Endothelial cell (in vitro differentiated cells): ENCODE results near the gene MXRA7. TPM values are rescaled to one million over a fixed set of nuclear protein-coding genes. Genes with fewer than 3 reads are reported as not detected.

Source experiments
- DNase-seq: peaks from one replicate; pipeline ENCODE4 v3.0.0; 2021; ENCODE audit warnings: low spot score
- H3K27ac Mint-ChIP-seq: one replicate; pipeline ENCODE4 v1.8.0; 2021; ENCODE audit warnings: mixed read lengths, inconsistent platforms; ENCODE audit not compliant: unreplicated experiment
- H3K27me3 Mint-ChIP-seq: one replicate; pipeline ENCODE4 v1.8.0; 2021; ENCODE audit warnings: mild to moderate bottlenecking, moderate library complexity, mixed read lengths, inconsistent platforms; ENCODE audit not compliant: unreplicated experiment
- H3K36me3 Mint-ChIP-seq: one replicate; pipeline ENCODE4 v1.8.0; 2021; ENCODE audit warnings: mild to moderate bottlenecking, low read depth, mixed read lengths, inconsistent platforms; ENCODE audit not compliant: unreplicated experiment
- H3K4me1 Mint-ChIP-seq: one replicate; pipeline ENCODE4 v1.8.0; 2021; ENCODE audit warnings: mild to moderate bottlenecking, mixed read lengths, inconsistent platforms; ENCODE audit not compliant: unreplicated experiment
- H3K4me3 Mint-ChIP-seq: one replicate; pipeline ENCODE4 v1.8.0; 2021; ENCODE audit warnings: mild to moderate bottlenecking, mixed read lengths, inconsistent platforms; ENCODE audit not compliant: unreplicated experiment
- H3K9me3 Mint-ChIP-seq: one replicate; pipeline ENCODE4 v1.8.0; 2021; ENCODE audit warnings: mixed read lengths, inconsistent platforms; ENCODE audit not compliant: unreplicated experiment
- CTCF ChIP-seq: fragments of 200-600 bp; sonication (generic); IDR thresholded peaks from one replicate; pipeline ENCODE4 v1.5.0; 2021; ENCODE audit warnings: antibody characterized with exemption; ENCODE audit not compliant: unreplicated experiment
- total RNA-seq: library from RNA; stranded (reverse); fragmentation: NEBNext Ultra II Directional; extraction: Animal tissue kit (Norgen Biotek cat#: 25700); gene quantifications from one replicate; pipeline ENCODE4 v1.2.1, GENCODE V29; 2021; ENCODE audit not compliant: unreplicated experiment

MXRA7 gene
- total RNA-seq, 1 donor from 2014 or later = 51.6 TPM

GRCh38 chr17:76654408-76654807, 56.4 kb downstream of the MXRA7 start:
- Mint-ChIP-seq H3K27ac (no peak overlapping the region), H3K9me3 (no peaks in the 10 kb centered on the region), H3K4me3 (no peak overlapping the region), H3K27me3 (peaks cover 1% of the 10 kb centered on the region), H3K36me3 (no peaks in the 10 kb centered on the region), H3K4me1 (peaks cover 3% of the 10 kb centered on the region)
- TF ChIP-seq CTCF = no peak
- DNase-seq = no peak

- Mint-ChIP-seq H3K4me1 (no peaks in the 10 kb centered on the region), H3K27ac (no peak overlapping the region), H3K27me3 (peaks cover 1% of the 10 kb centered on the region), H3K4me3 (no peak overlapping the region), H3K36me3 (no peaks in the 10 kb centered on the region), H3K9me3 (no peaks in the 10 kb centered on the region)
- TF ChIP-seq CTCF = no peak
- no peak for DNase-seq
These were observed 60.3 kb downstream of the MXRA7 start for GRCh38 chr17:76650504-76650903.

GRCh38 chr17:76646712-76647111, 64.1 kb downstream of the MXRA7 start:
- Mint-ChIP-seq H3K27ac (no peak overlapping the region), H3K27me3 (peaks cover 1% of the 10 kb centered on the region), H3K4me1 (peaks cover 17% of the 10 kb centered on the region), H3K4me3 (no peak overlapping the region), H3K9me3 (no peaks in the 10 kb centered on the region), H3K36me3 (no peaks in the 10 kb centered on the region)
- no peak for DNase-seq
- TF ChIP-seq CTCF = no peak

GRCh38 chr17:76645481-76645880, 65.3 kb downstream of the MXRA7 start:
- Mint-ChIP-seq H3K4me1 (peaks cover 17% of the 10 kb centered on the region), H3K27me3 (peaks cover 1% of the 10 kb centered on the region)

GRCh38 chr17:76644995-76645394, 65.8 kb downstream of the MXRA7 start:
- TF ChIP-seq CTCF = no peak
- no peak for DNase-seq
- no peak overlapping the region for H3K4me3 Mint-ChIP-seq
- no peak overlapping the region for H3K27ac Mint-ChIP-seq
- H3K27me3 Mint-ChIP-seq = peaks cover 1% of the 10 kb centered on the region
- no peaks in the 10 kb centered on the region for H3K36me3 Mint-ChIP-seq
- no peaks in the 10 kb centered on the region for H3K9me3 Mint-ChIP-seq
- H3K4me1 Mint-ChIP-seq = peaks cover 17% of the 10 kb centered on the region

More at GRCh38 chr17:76645481-76645880, 65.3 kb downstream of the MXRA7 start:
- no peak for DNase-seq
- Mint-ChIP-seq H3K27ac (no peak overlapping the region), H3K36me3 (no peaks in the 10 kb centered on the region), H3K9me3 (no peaks in the 10 kb centered on the region), H3K4me3 (no peak overlapping the region)
- no peak for TF ChIP-seq CTCF
